Measurements from ENCODE around the gene CD27. TPM values are rescaled to one million over a fixed set of nuclear protein-coding genes. Genes with fewer than 3 reads are reported as not detected.

Gene CD27
- total and polyA plus RNA-seq, 2 of the 13 experiments (the other 11 are each of a cell fraction or from before 2014, with no cell fraction given) = 0.12 TPM; not detected in 1

DNA sequence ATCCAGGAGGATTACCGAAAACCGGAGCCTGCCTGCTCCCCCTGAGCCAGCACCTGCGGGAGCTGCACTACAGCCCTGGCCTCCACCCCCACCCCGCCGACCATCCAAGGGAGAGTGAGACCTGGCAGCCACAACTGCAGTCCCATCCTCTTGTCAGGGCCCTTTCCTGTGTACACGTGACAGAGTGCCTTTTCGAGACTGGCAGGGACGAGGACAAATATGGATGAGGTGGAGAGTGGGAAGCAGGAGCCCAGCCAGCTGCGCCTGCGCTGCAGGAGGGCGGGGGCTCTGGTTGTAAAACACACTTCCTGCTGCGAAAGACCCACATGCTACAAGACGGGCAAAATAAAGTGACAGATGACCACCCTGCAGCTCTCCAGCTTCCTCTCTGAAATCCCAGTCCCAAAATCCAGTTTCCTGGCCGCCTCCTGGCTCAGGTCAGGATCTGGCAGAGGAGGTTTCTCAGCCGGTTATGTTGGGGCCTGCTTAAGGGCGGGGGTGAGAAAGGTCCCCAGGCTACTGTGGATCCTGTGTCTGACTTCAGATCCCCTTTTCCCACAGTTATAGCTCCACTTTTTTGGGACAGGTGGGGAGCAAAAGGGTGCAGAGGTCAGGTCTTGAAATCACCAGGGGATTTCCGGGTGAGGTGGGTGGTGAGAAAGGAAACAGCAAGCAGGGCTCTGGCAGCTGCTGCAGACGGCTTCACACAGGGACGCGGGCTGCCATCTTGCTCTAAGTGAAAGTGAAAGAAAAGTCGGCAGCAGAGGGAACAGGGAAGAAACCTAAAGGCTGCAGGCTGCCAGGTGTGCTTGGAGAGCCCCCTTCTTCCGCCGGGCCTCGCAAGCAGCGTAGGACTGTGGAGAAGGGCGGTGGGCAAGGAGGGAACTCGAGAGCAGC lies 6.8 kb downstream of the CD27 start, which contains the start of gene TAPBPL (continued):
- TF ChIP-seq, protein P1, sequence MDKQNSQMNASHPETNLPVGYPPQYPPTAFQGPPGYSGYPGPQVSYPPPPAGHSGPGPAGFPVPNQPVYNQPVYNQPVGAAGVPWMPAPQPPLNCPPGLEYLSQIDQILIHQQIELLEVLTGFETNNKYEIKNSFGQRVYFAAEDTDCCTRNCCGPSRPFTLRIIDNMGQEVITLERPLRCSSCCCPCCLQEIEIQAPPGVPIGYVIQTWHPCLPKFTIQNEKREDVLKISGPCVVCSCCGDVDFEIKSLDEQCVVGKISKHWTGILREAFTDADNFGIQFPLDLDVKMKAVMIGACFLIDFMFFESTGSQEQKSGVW (CRISPR knock-in tag; IDR thresholded peaks at IDR 0.05; ENCODE audit: borderline replicate concordance) = no peak
- TF ChIP-seq PHF20 (CRISPR knock-in tag; IDR thresholded peaks at IDR 0.05) (no peak), THYN1 (CRISPR knock-in tag; IDR thresholded peaks at IDR 0.05; ENCODE audit: borderline replicate concordance, low read depth) (no peak), TCF7L2 (IDR thresholded peaks at IDR 0.05; ENCODE audit: low read depth, low read length) (no peak), DMAP1 (CRISPR knock-in tag; IDR thresholded peaks at IDR 0.05) (peak; percentile 81; the same call in 1 of the 2 replicates), GFI1 (CRISPR knock-in tag; IDR thresholded peaks at IDR 0.05; ENCODE audit: borderline replicate concordance) (no peak), HOXA3 (CRISPR knock-in tag; IDR thresholded peaks at IDR 0.05) (peak; percentile 58), GATAD2A (CRISPR knock-in tag; IDR thresholded peaks at IDR 0.05) (no peak), MIER2 (CRISPR knock-in tag; IDR thresholded peaks at IDR 0.05) (no peak), PTBP1 (IDR thresholded peaks at IDR 0.05; ENCODE audit: low read depth, low read length, poor library complexity, severe bottlenecking) (no peak)
- TF ChIP-seq, protein P2, sequence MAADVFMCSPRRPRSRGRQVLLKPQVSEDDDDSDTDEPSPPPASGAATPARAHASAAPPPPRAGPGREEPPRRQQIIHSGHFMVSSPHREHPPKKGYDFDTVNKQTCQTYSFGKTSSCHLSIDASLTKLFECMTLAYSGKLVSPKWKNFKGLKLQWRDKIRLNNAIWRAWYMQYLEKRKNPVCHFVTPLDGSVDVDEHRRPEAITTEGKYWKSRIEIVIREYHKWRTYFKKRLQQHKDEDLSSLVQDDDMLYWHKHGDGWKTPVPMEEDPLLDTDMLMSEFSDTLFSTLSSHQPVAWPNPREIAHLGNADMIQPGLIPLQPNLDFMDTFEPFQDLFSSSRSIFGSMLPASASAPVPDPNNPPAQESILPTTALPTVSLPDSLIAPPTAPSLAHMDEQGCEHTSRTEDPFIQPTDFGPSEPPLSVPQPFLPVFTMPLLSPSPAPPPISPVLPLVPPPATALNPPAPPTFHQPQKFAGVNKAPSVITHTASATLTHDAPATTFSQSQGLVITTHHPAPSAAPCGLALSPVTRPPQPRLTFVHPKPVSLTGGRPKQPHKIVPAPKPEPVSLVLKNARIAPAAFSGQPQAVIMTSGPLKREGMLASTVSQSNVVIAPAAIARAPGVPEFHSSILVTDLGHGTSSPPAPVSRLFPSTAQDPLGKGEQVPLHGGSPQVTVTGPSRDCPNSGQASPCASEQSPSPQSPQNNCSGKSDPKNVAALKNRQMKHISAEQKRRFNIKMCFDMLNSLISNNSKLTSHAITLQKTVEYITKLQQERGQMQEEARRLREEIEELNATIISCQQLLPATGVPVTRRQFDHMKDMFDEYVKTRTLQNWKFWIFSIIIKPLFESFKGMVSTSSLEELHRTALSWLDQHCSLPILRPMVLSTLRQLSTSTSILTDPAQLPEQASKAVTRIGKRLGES (CRISPR knock-in tag; IDR thresholded peaks at IDR 0.05; ENCODE audit: borderline replicate concordance) = no peak
- TF ChIP-seq, protein P3, sequence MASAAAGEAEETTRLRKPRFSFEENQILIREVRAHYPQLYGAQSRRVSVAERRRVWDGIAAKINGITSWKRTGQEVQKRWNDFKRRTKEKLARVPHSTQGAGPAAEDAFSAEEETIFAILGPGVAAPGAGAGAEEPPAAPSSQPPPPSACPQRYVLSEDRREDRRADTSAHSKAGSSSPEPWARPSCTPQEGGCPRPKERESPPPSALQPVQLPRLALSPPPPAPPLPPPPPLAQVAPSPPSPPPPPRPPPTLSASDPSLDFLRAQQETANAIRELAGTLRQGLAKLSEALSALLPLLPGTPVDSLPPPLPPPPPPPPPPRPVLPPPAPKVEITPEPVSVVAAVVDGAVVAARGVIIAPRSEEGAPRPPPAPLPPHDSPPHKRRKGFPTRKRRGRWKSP (CRISPR knock-in tag; IDR thresholded peaks at IDR 0.05) = 0 out of 2 replicates have a peak, but pooled peaks have one; percentile 82
- TF ChIP-seq, protein P4, sequence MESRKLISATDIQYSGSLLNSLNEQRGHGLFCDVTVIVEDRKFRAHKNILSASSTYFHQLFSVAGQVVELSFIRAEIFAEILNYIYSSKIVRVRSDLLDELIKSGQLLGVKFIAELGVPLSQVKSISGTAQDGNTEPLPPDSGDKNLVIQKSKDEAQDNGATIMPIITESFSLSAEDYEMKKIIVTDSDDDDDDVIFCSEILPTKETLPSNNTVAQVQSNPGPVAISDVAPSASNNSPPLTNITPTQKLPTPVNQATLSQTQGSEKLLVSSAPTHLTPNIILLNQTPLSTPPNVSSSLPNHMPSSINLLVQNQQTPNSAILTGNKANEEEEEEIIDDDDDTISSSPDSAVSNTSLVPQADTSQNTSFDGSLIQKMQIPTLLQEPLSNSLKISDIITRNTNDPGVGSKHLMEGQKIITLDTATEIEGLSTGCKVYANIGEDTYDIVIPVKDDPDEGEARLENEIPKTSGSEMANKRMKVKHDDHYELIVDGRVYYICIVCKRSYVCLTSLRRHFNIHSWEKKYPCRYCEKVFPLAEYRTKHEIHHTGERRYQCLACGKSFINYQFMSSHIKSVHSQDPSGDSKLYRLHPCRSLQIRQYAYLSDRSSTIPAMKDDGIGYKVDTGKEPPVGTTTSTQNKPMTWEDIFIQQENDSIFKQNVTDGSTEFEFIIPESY (CRISPR knock-in tag; IDR thresholded peaks at IDR 0.05) = no peak
- TF ChIP-seq, protein P5, sequence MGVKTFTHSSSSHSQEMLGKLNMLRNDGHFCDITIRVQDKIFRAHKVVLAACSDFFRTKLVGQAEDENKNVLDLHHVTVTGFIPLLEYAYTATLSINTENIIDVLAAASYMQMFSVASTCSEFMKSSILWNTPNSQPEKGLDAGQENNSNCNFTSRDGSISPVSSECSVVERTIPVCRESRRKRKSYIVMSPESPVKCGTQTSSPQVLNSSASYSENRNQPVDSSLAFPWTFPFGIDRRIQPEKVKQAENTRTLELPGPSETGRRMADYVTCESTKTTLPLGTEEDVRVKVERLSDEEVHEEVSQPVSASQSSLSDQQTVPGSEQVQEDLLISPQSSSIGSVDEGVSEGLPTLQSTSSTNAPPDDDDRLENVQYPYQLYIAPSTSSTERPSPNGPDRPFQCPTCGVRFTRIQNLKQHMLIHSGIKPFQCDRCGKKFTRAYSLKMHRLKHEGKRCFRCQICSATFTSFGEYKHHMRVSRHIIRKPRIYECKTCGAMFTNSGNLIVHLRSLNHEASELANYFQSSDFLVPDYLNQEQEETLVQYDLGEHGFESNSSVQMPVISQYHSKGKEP (CRISPR knock-in tag; IDR thresholded peaks at IDR 0.05) = no peak
- TF ChIP-seq, protein P6, sequence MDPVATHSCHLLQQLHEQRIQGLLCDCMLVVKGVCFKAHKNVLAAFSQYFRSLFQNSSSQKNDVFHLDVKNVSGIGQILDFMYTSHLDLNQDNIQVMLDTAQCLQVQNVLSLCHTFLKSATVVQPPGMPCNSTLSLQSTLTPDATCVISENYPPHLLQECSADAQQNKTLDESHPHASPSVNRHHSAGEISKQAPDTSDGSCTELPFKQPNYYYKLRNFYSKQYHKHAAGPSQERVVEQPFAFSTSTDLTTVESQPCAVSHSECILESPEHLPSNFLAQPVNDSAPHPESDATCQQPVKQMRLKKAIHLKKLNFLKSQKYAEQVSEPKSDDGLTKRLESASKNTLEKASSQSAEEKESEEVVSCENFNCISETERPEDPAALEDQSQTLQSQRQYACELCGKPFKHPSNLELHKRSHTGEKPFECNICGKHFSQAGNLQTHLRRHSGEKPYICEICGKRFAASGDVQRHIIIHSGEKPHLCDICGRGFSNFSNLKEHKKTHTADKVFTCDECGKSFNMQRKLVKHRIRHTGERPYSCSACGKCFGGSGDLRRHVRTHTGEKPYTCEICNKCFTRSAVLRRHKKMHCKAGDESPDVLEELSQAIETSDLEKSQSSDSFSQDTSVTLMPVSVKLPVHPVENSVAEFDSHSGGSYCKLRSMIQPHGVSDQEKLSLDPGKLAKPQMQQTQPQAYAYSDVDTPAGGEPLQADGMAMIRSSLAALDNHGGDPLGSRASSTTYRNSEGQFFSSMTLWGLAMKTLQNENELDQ (CRISPR knock-in tag; IDR thresholded peaks at IDR 0.05; ENCODE audit: borderline replicate concordance) = no peak
- TF ChIP-seq, protein P7, sequence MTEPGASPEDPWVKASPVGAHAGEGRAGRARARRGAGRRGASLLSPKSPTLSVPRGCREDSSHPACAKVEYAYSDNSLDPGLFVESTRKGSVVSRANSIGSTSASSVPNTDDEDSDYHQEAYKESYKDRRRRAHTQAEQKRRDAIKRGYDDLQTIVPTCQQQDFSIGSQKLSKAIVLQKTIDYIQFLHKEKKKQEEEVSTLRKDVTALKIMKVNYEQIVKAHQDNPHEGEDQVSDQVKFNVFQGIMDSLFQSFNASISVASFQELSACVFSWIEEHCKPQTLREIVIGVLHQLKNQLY (CRISPR knock-in tag; IDR thresholded peaks at IDR 0.05) = peak; percentile 80; the same call in 1 of the 2 replicates
